Activated naive CD4-positive, alpha-beta T cell treated with anti-CD3 and anti-CD28 coated beads, Interleukin-2, amount 10 ng/mL, durations not matched to agents 7 days and 5 days (primary cell): Measurements from ENCODE around the gene SPINT4.
"Not testable (repeated sequence)": the region's sequence is repeated elsewhere in the genome, so short reads cannot be mapped to it uniquely, and the experiment has no call there.

ENCODE experiments used
- CTCF ChIA-PET: fragments of 350-600 bp; sonication (Branson Sonifier 250); formaldehyde crosslinking; loops from one replicate; lab custom pipeline; 2021; ENCODE audit warnings: antibody characterized with exemption; lab: Charles Lee
- DNase-seq: peaks from one replicate; pipeline ENCODE4 v3.0.0-alpha.2; 2020
- H3K27ac Mint-ChIP-seq: one replicate; pipeline ENCODE4 v1.8.0; 2021; ENCODE audit warnings: mild to moderate bottlenecking, moderate library complexity, mixed read lengths
- H3K27me3 Mint-ChIP-seq: one replicate; pipeline ENCODE4 v1.8.0; 2021; ENCODE audit warnings: mild to moderate bottlenecking, mixed read lengths
- H3K36me3 Mint-ChIP-seq: one replicate; pipeline ENCODE4 v1.8.0; 2021; ENCODE audit warnings: mixed read lengths
- H3K4me1 Mint-ChIP-seq: one replicate; pipeline ENCODE4 v1.8.0; 2021; ENCODE audit warnings: mixed read lengths
- H3K4me3 Mint-ChIP-seq: one replicate; pipeline ENCODE4 v1.8.0; 2021; ENCODE audit warnings: mild to moderate bottlenecking, moderate library complexity, mixed read lengths
- H3K9me3 Mint-ChIP-seq: one replicate; pipeline ENCODE4 v1.8.0; 2021; ENCODE audit warnings: mixed read lengths

Gene SPINT4

DNA sequence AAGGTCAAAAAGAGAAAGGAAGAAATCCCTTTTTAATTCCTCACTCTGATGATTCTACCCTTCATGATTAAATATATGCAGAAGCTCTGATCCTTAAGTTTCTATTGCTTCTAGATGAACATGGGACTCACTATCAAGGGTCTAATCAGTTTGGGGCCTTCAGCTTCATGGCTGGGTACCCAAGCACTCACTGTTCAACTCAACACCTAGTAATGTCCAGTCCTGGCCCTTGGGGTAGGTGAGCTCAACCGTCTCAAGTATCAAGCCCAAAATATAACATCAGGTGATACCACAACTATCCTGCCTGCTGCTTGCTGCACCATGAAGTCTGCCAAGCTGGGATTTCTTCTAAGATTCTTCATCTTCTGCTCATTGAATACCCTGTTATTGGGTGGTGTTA, at the start of gene SPINT4:
Gene SPINT4 (plus strand): TSS at position 301 of the 400 bp plus-strand sequence. CDS start 21 bp downstream, at position 322.
- H3K9me3 Mint-ChIP-seq: no peaks in the 10 kb centered on the region
- CTCF ChIA-PET: no interaction called here
- no peak within 1 kb of the TSS for H3K4me3 Mint-ChIP-seq
- no peak within 1 kb of the TSS for H3K27ac Mint-ChIP-seq
- no peak for DNase-seq
- H3K4me1 Mint-ChIP-seq: no peaks in the 10 kb centered on the region
- H3K36me3 Mint-ChIP-seq: no peaks in the 10 kb centered on the region
- H3K27me3 Mint-ChIP-seq: peaks cover 37% of the 10 kb centered on the region

DNA sequence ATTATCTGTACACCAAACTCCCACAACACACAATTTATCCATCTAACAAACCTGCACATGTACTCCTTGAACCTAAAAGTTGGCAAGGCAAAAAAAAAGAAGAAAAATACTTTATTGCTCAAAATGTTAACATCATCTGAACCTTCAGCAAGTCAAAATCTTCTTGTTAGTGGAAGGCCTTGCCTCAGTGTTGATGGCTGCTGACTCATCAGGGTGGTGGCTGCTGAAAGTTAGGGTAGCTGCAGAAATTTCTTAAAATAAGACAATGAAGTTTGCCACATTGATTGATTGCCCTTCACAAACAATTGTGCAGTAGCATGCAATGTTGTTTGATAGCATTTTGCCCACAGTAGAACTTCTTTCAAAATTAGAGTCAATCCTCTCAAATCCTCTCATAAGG, 49.4 kb upstream of the SPINT4 start:
- H3K27me3 Mint-ChIP-seq: peaks cover 10% of the 10 kb centered on the region
- no peaks in the 10 kb centered on the region for H3K4me1 Mint-ChIP-seq
- CTCF ChIA-PET: no interaction called here
- H3K36me3 Mint-ChIP-seq: no peaks in the 10 kb centered on the region
- no peak overlapping the region for H3K4me3 Mint-ChIP-seq
- H3K27ac Mint-ChIP-seq: no peak overlapping the region
- H3K9me3 Mint-ChIP-seq: no peaks in the 10 kb centered on the region
- DNase-seq: no peak

DNA sequence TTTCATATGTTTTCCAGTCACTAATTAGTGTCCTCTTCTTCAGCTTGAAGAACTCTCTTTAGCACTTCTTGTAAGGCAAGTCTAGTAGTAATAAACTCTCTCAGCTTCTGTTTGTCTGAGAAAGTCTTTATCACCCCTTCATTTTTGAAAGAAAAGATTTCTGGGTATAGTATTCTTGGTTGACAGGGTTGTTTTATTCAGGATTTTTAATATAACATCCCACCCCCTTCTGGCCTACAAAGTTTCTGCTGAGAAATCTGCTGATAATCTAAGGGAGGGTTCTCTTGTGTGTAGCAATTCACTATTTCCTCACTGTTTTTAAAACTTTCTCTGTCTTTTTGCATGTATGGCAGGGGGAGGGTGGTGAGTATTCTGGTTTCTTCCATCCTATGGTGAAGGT, 42.5 kb upstream of the SPINT4 start:
- no peak for DNase-seq
- Mint-ChIP-seq H3K4me3 (no peak overlapping the region), H3K27ac (no peak overlapping the region), H3K4me1 (no peaks in the 10 kb centered on the region), H3K27me3 (peaks cover 3% of the 10 kb centered on the region), H3K9me3 (peaks cover 12% of the 10 kb centered on the region), H3K36me3 (no peaks in the 10 kb centered on the region)
- CTCF ChIA-PET: no interaction called here

DNA sequence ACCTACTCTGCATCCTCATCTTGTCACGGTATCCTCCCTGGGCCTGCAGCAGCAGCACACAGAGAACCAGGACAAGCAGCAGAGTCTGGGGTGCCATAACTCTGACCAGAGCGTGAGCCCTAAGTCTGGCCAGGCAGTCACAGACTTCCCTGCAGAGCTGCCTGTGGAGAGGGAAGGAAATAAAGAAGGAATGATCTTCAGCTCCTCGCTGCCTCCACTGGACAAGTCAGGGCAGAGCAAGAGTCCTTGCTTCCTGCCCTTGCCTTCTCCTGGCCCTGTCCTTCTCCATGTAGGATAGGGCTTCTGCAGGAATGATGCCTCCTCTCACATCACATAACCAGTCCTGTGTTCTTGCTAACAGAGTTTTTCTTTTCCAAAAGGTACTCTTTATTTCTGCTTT, 36.3 kb upstream of the SPINT4 start:
- H3K9me3 Mint-ChIP-seq: no peaks in the 10 kb centered on the region
- H3K36me3 Mint-ChIP-seq: no peaks in the 10 kb centered on the region
- CTCF ChIA-PET: no interaction called here
- no peak overlapping the region for H3K4me3 Mint-ChIP-seq
- DNase-seq: no peak
- peaks cover 3% of the 10 kb centered on the region for H3K27me3 Mint-ChIP-seq
- H3K27ac Mint-ChIP-seq: no peak overlapping the region
- H3K4me1 Mint-ChIP-seq: no peaks in the 10 kb centered on the region

DNA sequence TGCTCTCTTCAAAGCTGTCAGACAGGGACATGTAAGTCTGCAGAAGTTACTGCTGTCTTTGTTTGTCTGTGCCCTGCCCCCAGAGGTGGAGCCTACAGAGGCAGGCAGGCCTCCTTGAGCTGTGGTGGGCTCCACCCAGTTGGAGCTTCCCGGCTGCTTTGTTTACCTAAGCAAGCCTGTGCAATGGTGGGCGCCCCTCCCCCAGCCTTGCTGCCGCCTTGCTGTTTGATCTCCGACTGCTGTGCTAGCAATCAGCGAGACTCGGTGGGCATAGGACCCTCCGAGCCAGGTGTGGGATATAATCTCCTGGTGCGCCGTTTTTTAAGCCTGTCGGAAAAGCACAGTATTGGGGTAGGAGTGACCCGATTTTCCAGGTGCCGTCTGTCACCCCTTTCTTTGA, 28.8 kb upstream of the SPINT4 start:
- H3K27me3 Mint-ChIP-seq, H3K36me3 Mint-ChIP-seq, H3K9me3 Mint-ChIP-seq, H3K27ac Mint-ChIP-seq, H3K4me1 Mint-ChIP-seq, DNase-seq, H3K4me3 Mint-ChIP-seq: not testable (repeated sequence)
- CTCF ChIA-PET: interaction anchor here (0.6 kb wide), 1 partner anchor 1232 kb away, joined by 7 read pairs; no protein-coding TSS in a partner anchor

DNA sequence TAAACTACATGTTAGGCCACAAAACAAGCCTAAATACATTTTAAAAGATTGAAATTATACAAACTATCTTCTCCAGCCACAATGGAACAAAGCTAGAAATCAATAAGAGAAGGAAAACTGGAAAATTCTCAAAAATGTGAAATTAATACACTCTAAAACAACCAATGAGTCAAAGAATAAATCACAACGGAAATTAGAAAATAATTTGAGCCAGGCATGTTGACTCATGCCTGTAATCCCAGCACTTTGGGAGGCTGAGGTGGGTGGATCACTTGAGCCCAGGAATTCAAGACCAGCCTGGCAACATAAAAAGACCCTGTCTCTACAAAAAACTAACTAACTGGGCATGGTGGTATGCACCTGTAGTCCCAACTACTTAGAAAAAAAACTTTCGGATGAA, 26.7 kb upstream of the SPINT4 start:
- H3K27ac Mint-ChIP-seq: no peak overlapping the region
- H3K4me3 Mint-ChIP-seq: no peak overlapping the region
- H3K4me1 Mint-ChIP-seq: no peaks in the 10 kb centered on the region
- no peaks in the 10 kb centered on the region for H3K36me3 Mint-ChIP-seq
- peaks cover 3% of the 10 kb centered on the region for H3K27me3 Mint-ChIP-seq
- CTCF ChIA-PET: no interaction called here
- DNase-seq: no peak
- no peaks in the 10 kb centered on the region for H3K9me3 Mint-ChIP-seq

DNA sequence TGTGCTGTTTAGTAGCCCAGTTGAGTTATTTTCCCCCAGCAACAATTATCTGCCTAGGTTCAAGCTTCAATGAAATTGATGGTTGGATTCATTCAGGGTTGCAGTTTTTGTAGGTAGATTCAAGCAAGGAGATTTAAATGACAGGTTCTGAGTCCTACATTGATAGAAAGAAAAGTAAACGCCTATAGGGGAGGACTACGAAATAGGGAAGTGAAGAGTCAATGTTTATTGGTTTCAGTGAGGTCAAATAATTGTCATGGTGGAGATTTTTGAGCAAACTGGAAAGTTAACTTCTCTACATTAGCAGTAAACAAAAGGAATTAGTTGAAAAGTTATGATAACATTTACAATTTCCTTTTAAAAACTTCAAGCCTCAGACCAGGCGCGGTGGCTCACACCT, 21.0 kb upstream of the SPINT4 start:
- H3K9me3 Mint-ChIP-seq: no peaks in the 10 kb centered on the region
- H3K4me3 Mint-ChIP-seq: no peak overlapping the region
- H3K27ac Mint-ChIP-seq: no peak overlapping the region
- CTCF ChIA-PET: no interaction called here
- H3K4me1 Mint-ChIP-seq: no peaks in the 10 kb centered on the region
- no peak for DNase-seq
- peaks cover 19% of the 10 kb centered on the region for H3K27me3 Mint-ChIP-seq
- no peaks in the 10 kb centered on the region for H3K36me3 Mint-ChIP-seq

DNA sequence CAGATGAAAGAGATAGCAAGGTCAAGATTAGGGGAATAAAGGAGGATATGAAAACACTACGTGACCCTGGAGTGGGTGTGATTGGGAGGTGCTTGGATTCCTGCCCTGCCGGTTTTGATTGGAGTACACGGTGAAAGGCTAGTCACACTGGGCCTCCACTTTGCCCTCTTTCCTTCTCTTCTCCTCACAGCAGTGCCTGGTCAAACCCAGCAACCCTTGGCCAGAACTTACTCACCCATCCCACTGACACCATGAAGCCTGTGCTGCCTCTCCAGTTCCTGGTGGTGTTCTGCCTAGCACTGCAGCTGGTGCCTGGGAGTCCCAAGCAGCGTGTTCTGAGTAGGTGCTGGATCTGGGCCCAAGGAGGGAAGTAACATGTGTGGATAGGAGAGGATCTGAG, 20.3 kb upstream of the SPINT4 start, which contains the start of gene WFDC13:
Gene WFDC13 (plus strand): TSS at position 166 of the 400 bp plus-strand sequence. CDS start 86 bp downstream, at position 252.
- H3K4me1 Mint-ChIP-seq: no peaks in the 10 kb centered on the region
- CTCF ChIA-PET: no interaction called here
- peaks cover 22% of the 10 kb centered on the region for H3K27me3 Mint-ChIP-seq
- H3K9me3 Mint-ChIP-seq: no peaks in the 10 kb centered on the region
- DNase-seq: no peak
- no peak within 1 kb of the TSS for H3K4me3 Mint-ChIP-seq
- H3K36me3 Mint-ChIP-seq: no peaks in the 10 kb centered on the region
- no peak within 1 kb of the TSS for H3K27ac Mint-ChIP-seq

DNA sequence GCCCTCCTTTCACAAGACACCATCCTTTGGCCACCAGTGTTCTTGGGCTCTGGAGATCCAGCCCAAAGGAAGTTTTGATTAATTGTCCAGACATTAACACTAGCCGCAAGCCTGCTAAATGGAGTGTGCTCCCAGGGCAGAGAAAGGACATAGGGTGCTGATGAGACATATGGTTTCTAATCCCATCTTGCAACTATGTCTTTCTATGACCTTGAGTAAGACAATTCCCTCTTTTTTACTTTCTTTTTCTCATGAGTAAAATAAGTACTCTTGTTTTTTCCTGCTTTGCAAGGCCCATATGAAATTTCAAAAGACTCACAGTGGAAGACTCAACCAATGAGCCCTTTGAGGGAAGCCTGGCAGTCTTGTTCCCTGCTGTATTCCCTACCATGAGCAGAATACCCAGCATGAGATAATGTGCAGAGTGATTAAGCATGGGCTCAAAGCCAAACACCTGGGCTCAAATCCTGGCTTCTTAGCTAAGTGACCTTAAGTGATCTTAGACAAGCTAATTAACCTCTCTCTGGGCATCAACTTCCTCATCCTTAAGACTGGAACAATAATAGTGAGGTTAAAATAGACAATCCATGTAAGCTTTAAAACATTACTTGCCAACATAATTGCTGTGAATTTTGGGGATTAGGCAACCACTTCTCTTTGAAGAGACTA, 17.0 kb upstream of the SPINT4 start, which contains the start of gene WFDC10B:
Gene WFDC10B (minus strand): TSS at position 51 of the 669 bp plus-strand sequence. CDS start 19,027 bp downstream, outside the sequence.
- H3K4me3 Mint-ChIP-seq: no peak within 1 kb of the TSS
- no peaks in the 10 kb centered on the region for H3K36me3 Mint-ChIP-seq
- CTCF ChIA-PET: no interaction called here
- no peak for DNase-seq
- H3K27ac Mint-ChIP-seq: no peak within 1 kb of the TSS
- H3K27me3 Mint-ChIP-seq: peaks cover 23% of the 10 kb centered on the region
- H3K9me3 Mint-ChIP-seq: no peaks in the 10 kb centered on the region
- H3K4me1 Mint-ChIP-seq: no peaks in the 10 kb centered on the region

DNA sequence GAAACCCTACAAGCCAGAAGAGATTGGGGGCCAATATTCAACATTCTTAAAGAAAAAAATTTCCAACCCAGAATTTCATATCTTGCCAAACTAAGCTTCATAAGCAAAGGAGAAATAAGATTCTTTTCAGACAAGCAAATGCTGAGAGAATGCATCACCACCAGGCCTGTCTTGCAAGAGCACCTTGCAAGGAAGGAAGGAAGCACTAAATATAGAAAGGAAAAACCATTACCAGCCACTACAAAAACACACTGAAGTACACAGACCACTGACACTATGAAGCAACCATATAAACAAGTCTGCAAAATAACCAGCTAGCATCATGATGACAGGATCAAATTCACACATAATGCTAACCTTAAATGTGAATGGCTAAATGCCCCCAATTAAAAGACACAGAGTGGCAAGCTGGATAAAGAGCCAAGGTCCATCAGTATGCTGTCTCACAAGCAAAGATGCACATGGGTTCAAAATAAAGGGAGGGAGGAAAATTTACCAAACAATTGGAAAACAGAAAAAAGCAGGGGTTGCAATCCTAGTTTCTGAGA, 5.9 kb upstream of the SPINT4 start:
- CTCF ChIA-PET, H3K4me1 Mint-ChIP-seq, H3K4me3 Mint-ChIP-seq, DNase-seq, H3K9me3 Mint-ChIP-seq, H3K27ac Mint-ChIP-seq, H3K36me3 Mint-ChIP-seq: not testable (repeated sequence)
- H3K27me3 Mint-ChIP-seq: peaks cover 46% of the 10 kb centered on the region

DNA sequence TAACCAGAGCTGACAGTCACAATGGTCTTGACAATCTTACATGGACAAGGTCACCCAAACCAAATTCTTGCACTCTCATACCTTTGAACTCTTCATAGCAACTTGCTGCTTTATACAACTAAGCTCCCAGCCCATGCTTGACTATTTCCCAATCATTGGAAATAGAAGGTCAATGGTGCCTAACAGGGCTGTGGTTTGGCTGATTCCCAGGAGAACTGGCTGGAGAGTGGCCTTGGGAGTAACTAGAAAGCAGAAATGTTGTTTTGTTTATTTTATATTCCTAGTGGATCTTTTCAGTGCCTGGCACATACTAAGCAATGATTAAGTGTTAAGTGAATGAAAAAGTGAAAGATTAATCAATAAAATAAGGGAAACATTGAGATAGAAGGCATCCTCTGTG, 3.0 kb downstream of the SPINT4 start:
- Mint-ChIP-seq H3K36me3 (no peaks in the 10 kb centered on the region), H3K9me3 (no peaks in the 10 kb centered on the region), H3K4me1 (no peaks in the 10 kb centered on the region), H3K27ac (no peak overlapping the region), H3K27me3 (peaks cover 13% of the 10 kb centered on the region), H3K4me3 (no peak overlapping the region)
- CTCF ChIA-PET: no interaction called here
- DNase-seq: no peak

DNA sequence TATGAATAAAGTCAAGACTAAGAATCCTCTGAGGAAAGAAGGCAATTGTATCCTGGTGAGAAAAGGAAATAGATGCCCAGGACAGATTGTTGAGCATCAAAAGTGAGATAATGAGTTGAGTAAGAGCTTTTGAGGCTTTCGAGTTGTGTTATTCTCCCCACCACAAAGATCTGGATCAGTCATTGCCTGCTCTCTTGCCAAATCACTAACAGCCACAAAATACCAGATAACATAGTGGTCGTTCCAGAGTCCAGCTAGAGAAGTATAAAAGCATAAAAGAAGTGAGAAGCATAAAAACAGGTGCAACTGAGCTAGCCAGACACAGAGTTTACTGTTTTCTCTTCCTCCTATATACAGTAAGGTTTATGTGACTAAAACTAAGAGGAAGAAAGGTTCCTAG, 4.9 kb downstream of the SPINT4 start:
- DNase-seq: no peak
- Mint-ChIP-seq H3K27ac (no peak overlapping the region), H3K4me1 (no peaks in the 10 kb centered on the region), H3K36me3 (no peaks in the 10 kb centered on the region), H3K27me3 (peaks cover 13% of the 10 kb centered on the region), H3K9me3 (peaks cover 8% of the 10 kb centered on the region), H3K4me3 (no peak overlapping the region)
- CTCF ChIA-PET: no interaction called here

DNA sequence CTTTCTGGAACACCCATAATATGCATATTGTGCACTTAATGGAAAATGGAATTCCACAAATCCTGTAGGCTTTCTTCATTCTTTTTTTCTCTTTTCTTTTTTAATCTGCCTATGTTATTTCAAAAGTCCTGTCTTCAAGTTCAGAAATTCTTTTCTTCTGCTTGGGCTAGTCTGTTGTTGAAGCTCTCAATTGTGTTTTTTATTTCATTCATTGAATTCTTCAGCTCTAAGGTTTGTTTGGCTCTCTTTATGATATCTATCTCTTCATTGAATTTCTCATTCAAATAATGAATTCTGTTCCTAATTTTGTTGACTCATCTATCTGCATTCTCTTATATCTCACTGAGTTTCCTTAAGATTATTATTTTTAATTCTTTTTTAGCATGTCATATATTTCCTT, 10.1 kb downstream of the SPINT4 start:
- Mint-ChIP-seq H3K4me3 (no peak overlapping the region), H3K36me3 (no peaks in the 10 kb centered on the region), H3K9me3 (peaks cover 12% of the 10 kb centered on the region), H3K4me1 (no peaks in the 10 kb centered on the region), H3K27me3 (peaks cover 4% of the 10 kb centered on the region), H3K27ac (no peak overlapping the region)
- CTCF ChIA-PET: no interaction called here
- no peak for DNase-seq

DNA sequence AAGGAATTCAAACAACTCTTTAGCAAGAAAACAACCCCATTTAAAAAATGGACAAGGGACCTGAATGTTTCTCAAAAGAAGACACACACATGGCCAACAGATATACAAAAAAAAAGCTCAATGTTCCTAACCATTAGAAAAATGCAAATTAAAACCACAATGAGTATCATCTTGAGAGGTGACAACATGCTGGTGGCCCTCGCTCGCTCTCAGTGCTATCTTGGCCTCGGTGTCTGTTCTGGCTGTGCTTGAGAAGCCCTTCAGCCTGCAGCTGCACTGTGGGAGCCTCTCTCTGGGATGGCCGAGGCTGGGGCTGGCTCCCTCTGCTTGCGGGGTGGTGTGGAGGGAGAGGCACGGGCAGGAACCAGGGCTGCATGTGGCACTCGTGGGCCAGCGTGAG, 13.4 kb downstream of the SPINT4 start:
- Mint-ChIP-seq H3K36me3 (no peaks in the 10 kb centered on the region), H3K4me1 (no peaks in the 10 kb centered on the region), H3K9me3 (peaks cover 12% of the 10 kb centered on the region), H3K27me3 (no peaks in the 10 kb centered on the region), H3K4me3 (no peak overlapping the region), H3K27ac (no peak overlapping the region)
- DNase-seq: no peak
- CTCF ChIA-PET: no interaction called here

DNA sequence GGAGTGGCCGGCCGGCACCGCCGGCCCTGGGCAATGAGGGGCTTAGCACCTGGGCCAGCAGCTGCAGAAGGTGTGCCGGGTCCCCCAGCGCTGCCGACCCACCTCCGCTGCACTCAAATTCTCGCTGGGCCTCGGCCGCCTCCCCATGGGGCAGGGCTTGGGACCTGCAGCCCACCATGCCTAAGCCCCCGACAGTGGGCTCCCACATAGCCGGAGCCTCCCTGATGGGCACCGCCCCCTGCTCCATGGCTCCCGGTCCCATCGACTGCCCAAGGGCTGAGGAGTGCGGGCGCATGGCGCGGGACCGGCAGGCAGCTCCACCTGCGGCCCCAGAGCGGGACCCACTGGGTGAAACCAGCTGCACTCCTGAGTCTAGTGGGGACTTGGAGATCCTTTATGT, 13.8 kb downstream of the SPINT4 start:
- no peak for DNase-seq
- H3K27me3 Mint-ChIP-seq: peaks cover 4% of the 10 kb centered on the region
- no peak overlapping the region for H3K4me3 Mint-ChIP-seq
- no peaks in the 10 kb centered on the region for H3K36me3 Mint-ChIP-seq
- CTCF ChIA-PET: no interaction called here
- H3K9me3 Mint-ChIP-seq: peaks cover 11% of the 10 kb centered on the region
- no peaks in the 10 kb centered on the region for H3K4me1 Mint-ChIP-seq
- H3K27ac Mint-ChIP-seq: no peak overlapping the region
